GM04503 (cell line): ENCODE data around the gene GIGYF1.
"Not testable (repeated sequence)": the region's sequence is repeated elsewhere in the genome, so short reads cannot be mapped to it uniquely, and the experiment has no call there.

Experiments
- DNase-seq: peaks from one replicate; pipeline ENCODE4 v3.0.0-alpha.2; 2012; ENCODE audit warnings: low read depth

GIGYF1 gene

DNA sequence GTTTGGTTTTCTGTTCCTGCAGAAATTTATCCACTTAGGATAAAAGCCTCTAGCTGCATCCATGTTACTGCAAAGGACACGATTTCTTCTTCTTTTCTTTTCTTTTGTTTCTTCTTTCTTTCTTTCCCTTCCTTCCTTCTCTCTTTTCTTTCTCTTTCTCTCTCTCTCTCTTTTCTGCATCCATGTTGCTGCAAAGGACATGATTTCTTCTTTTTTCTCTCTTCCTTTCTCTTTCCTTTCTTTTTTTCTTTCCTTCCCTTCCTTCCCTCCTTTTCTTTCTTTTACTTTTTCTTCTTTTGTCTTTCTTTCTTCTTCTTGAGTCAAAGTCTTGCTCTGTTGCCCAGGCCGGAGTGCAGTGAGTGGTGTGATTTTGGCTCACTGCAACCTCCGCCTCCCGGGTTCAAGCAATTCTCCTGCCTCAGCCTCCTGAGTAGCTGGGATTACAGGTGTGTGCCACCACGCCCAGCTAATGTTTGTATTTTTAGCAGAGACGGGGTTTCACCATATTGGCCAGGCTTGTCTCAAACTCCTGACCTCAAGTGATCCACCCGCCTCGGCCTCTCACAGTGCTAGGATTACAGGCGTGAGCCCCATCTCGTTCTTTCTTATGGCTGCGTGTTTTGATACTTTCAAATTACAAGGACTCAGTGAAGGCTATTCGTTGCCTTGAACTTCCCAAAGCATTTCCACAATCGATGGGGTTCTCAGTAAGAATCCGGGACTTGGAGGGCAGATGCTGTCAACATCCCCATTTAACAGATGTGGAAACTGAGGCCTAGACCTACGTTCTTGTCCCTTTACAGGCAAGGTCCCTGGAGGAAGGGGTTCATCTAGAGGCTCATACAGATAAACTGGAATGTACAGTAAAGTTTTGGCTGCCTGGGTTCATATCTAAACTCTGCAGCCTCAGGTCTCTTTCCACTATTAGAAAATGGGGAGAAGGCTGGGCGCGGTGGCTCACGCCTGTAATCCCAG lies 22.4 kb downstream of the GIGYF1 start:
- DNase-seq = no peak

DNA sequence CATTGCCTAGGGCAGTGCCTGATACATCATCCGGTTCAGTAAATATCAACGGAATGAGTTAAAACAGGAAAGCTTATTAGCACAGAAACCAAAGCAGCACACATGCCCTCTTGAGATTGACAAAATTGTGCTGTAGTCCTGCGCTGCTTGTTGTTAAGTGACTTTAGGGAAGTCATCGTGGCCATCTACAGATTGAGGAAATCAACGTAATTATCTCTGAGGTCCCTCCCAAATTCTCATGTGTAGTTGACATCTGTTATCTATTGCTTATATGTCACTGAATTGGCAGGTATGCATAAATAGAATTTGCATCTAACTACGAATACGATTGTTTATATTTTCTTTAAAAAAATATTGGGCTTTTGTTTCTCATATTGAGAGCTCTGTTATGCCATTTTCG lies 24.0 kb downstream of the GIGYF1 start:
- DNase-seq = no peak

DNA sequence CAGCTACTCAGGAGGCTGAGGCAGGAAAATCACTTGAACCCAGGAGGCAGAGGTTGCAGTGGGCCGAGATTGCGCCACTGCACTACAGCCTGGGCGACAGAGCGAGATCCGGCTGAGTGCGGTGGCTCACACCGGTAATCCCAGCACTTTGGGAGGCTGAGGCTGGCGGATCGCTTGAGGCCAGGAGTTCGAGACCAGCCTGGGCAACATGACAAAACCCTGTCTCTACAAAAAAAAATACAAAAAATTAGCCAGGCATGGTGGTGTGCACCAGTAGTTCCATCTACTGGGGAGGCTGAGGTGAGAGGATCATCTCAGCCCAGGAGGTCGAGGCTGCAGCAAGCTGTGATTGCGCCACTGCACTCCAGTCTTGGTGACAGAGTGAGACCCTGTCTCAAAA lies 24.9 kb downstream of the GIGYF1 start:
- DNase-seq = not testable (repeated sequence)

DNA sequence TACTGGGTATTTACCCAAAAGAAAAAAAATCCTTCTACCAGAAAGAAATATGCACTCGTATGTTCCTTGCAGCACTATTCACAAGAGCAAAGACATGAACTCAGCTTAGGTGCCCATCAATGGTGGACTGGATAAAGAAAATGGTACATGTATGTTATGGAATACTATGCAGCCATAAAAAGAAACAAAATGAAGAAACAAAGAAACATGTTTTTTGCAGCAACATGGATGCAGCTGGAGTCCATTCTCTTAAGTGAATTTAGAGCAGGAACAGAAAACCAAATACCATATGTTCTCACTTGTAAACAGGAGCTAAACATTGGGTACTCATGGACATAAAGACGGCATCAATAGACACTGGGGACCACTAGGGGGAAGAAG lies 26.0 kb downstream of the GIGYF1 start:
- no peak for DNase-seq

DNA sequence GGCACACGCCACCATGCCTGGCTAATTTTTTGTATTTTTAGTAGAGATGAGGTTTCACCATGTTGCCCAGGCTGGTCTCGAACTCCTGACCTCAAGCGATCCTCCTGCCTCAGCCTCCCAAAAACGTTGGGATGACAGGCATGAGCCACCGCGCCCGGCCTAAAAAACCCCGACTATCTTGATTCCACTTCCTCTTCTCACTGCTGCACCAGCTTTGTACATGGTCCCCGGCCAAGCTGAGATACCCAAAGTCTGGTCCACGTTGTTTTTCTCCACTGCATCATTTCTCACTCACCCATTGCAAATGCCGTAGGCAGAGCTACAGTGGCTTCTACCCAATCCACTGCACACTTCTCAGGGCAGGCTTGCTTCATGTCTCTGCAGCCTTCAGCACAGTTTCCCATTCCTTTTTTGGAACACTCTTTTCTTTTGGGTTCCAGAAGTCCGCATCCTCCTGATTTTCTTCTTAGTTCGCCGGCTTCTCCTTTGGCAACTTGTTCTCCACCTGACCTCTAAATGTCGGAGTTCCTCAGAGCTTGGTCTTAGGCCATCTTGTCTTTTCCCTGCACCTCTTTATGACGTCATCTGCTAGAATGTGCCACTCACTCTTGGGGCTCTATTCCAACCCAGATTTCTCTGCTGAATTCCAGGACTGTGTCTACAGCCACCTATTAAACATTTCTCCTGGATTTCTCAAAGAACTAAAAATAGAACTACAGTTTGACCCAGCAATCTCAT lies 26.6 kb downstream of the GIGYF1 start:
- DNase-seq = no peak

DNA sequence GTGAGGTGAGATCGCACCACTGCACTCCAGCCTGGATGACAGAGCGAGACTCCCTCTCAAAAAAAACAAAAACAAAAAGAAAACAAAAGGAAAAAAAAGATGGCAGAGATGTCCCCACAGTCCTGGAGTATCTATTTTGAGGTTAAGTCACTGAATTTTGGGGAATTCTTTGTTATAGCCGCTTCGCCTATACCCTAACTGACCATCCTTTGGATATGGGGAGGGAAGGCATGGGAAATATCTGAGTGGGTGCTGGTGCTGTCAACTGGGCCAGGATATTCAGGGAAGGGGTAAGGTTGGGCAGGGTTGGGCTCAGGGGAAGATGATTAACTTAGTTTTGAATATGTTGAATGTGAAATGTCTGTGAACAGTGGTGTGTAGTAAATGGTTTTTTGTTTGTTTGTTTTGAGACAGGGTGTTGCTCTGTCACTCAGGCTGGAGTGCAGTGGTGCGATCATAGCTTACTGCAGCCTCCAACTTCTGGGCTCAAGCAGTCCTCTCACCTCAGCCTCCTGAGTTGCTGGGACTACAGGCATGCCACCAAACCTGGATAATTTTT lies 28.8 kb downstream of the GIGYF1 start:
- no peak for DNase-seq

DNA sequence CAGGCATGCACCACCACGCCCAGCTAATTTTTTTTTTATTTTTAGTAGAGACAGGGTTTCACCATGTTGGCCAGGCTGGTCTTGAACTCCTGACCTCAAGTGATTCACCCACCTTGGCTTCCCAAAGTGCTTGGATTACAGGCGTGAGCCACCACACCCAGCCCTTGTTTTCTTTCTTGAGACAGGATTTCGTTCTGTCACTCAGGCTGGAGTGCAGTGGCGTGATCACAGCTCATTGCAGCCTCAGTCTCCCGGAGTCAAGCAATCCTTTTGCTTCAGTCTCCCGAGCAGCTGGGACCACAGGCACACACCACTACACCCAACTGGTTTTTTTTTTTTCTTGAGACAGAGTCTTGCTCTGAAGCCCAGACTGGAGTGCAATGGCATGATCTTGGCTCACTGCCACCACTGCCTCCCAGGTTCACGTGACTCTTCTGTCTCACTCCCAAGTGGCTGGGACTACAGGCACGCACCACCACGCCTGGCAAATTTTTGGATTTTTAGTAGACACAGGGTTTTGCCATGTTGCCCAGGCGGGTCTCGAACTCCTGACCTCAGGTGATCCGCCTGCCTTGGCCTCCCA lies 31.8 kb downstream of the GIGYF1 start:
- not testable (repeated sequence) for DNase-seq

DNA sequence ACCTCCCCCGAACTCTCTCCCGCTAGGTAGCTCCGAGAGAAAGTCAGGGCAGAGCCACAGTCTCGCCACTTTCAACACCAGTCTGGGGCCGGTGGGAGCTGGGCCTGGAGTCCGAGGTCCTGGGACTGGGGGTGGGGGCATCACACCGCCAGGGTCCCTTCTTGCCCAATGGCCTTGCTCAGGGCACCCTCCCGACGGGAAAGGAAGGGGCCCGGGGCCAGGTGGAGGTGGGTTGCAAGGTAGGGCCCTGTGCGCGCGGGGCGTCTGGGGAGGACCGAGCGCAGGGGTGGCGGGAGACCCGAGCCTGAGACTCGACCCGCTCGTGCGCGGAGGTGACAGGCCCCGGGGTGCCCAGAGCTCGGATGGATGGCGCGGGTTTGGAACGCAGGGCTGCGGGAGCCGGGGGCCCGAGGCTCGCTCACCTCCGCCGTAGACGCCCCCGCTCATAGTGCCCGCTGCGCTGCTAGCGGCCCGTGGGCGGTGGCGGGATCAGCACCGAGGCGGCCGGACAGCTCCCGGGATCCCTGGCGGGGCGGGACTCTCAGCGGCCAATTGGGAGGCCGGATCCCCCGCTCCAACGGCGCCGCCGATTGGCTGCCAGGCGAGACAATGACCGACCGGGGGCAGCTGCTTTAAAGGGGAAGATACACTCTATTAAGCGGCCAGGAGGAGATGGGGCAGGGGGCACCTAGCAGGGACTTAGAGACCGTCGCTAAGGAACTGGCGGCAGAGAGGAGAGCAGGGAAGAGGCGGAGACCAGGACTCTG lies 38.0 kb downstream of the GIGYF1 start, which contains the start of gene ACTL6B:
Gene ACTL6B (minus strand): TSS at position 541 of the 767 bp plus-strand sequence. CDS start 94 bp downstream, at position 447.
- no peak for DNase-seq

DNA sequence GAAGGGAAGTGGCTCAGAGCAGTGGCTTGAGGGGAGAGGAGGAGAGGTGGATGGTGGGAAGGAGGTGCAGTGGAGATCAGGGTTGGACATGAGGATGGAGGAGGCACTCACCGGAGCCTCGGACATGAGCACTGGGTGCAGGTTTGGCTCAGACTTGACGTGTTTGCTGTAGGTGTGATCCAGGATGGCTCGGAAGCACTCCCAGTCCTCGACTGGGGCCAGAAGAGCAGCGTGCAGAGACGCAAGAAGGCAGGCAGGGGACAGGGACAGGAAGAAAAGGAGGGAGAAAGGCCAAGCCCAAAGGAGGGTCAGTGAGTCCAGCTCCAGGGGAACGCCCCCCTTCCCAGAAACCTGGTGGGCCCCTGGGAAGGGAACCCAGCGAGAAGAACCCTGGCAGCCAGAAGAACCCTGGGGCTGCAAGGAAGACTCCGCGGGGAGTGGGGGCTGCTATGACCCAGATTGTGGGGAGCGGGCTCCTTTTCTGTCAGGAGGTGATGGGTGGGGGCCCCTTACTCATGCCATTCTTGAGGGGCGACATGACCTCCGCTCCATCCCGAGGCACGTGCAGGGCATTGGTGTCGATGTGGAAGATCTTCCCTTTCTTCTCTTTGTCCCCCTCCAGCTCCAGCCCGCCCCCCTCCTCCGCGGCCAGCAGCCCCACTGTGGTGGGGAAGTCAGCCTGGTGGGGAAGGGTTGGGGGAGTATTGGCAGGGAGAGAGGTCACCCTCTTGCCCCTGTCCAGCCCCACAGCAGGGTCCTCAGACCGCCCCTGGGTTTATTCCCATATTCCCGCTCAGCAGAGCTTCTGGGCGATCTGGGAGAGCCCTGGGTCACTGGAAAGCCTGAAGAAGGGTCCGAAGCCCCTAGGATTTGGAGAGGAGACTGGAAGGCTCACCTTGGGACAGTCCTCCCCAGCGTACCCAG lies 38.9 kb downstream of the GIGYF1 start:
- DNase-seq = no peak

DNA sequence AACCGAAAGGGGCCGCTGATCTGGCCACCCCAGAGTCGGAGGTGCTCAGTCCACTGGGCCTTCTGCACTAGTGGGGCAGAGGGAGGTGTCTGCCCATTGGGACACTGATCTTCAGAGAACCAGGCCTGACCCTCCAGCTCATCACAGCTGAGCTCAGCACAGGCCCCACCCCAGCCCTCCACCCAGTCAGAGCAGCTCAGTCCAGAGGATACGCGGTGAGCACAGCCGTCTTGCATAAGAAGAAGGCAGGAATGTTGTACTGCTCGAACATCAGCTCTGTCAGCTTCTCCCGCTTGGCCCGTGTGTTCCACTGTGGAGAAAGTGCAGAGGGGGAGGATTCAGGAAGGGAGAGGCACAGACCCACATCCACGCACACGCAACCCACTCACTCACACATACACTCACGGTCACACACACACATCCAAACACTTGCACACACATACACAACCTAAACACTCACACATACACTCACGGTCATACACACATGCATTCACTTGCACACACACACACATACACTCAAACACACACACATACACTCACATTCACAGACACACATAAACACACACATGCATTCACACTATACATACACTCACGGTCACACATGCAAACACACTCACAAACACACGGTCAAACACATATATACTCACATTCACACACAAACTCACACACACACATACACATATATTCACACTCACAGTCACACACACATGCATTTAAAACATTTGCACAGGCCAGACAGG lies 44.1 kb downstream of the GIGYF1 start:
- no peak for DNase-seq

DNA sequence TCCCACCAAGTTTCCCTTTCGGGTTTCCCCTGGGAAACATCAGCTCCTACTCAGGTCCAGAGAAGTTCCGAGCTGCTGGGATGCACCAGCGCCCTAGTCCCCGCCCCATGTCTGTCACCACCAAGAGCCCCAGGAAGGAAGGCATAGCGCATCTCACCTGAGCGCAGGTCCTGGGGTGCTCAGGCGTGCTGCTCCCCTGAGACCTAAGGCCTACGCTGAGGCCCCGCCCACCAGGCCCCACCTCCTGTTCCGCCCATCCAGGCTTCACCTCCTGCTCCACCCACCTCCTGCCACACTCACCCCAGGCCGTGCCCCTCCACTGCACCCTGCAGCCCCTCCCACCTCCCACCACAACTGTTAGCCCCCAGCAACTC lies 51.5 kb downstream of the GIGYF1 start:
- no peak for DNase-seq

DNA sequence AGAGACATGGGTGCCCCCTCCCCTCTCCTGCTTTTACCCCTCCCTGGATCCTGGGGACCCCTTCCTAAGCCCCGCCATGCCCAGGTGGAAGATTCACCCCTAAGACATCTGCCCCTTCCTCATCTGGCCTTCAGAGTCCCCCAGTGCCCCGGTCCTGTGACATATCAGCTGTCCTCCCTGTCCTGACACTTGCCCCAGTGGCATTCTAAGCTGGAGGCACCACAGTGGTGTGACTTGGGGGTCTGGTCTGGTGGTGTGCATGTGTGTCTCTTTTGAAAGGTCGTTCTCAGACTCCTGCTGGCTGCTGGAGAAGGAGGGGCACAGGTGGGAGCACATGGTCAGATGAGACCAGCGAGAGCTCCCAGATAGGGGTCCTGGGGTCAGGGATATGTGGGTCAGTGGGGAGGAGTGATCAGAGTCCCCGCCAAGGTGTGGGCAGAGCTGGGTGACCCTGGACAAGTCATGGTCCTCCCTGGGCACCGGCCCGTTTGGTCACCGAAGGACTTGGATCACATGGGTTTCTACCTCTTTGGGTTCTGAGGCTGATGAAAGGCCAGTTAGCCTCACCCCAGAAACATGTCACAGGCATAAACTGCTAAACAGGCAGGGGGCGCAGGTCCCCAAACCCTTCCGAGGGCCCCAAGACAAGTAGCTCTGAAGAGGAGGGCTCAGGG lies 52.1 kb downstream of the GIGYF1 start:
- no peak for DNase-seq

DNA sequence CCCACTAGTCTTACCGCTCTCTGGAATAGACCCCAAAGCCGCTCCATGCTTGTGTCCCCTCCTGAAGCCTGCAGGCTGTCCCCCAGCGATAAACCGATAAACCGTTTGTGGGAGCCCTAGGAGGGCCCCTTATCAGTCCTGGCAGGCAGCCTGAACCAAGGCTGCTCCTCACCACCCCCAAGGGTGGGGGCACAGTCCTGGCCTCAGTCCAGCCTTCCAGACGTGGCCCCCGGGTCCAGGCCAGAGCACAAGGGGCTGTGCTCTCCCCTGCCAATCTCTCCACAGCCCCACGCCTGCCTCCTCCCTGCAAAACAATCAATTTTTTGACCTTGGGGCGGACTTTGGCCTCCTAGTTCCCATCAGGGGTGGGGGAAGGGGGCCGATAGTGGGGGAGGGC lies 52.6 kb downstream of the GIGYF1 start, which contains the start of gene TFR2:
Gene TFR2 (minus strand): TSS at position 90 of the 397 bp plus-strand sequence. CDS start 43 bp downstream, at position 47.
- no peak for DNase-seq

DNA sequence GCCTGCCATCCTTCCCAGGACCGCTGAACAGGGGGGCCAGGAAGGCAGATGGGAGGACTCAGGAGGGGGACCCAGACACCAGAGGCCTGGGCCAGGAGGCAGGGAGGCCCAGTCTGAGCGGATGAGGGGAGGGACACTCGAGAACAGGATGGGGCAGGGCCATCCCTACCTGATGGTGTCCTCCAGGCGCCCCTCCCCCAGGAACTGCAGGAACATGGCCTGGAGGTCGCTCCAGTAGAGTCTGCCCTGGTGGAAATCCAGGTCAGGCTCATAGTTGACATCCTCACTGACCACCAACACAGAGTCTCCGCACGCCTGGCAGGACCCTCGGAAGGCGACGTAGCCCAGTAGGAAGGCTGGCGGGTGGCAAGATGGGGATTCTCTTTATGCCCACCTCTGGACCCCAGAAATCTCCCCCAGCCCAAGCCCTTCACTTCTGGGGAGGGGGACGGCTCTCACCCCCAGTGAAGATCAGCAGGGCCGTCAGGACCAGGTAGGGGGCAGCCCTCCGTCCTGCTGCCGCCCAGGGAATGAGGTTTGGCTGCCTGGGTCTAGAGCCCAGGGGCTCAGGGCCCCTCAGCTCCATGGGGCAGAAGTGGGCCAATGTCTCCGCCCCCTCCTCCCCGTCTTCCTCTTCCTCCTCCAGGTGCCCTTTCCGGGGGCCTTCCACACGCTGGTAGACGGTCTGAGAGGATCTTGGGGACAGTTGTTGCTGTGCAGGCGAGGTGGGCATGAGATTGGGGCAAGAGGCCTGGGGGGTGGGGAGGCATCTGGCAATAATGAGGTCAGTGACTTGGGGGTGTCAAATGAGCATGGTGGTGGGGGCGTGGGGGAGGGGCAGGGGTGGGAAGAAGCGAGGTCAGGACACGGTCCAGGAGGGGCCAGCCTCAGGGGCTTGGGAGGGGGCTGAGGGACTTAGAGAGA lies 53.3 kb downstream of the GIGYF1 start:
- DNase-seq = no peak

DNA sequence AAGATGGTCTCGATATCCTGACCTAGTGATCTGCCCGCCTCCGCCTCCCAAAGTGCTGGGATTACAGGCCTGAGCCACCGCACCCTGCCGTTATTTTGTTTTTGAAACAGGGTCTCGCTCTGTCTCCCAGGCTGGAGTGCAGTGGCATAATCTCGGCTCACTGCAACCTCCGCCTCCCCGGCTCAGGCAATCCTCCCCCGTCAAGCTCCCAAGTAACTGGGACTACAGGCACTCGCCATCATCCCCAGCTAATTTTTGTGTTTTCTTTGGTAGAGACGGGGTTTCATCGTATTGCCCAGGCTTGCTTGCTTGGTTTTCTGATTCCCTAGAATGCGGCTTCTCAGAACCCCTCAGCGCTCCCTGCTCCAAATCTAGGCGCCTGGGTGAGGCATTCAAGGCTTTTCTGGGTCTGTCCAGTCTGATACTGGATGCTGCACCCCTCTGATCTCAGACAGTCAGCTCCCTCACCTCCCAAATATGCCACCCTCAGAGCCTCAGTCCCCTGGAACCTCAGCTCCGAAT lies 54.0 kb downstream of the GIGYF1 start:
- no peak for DNase-seq

DNA sequence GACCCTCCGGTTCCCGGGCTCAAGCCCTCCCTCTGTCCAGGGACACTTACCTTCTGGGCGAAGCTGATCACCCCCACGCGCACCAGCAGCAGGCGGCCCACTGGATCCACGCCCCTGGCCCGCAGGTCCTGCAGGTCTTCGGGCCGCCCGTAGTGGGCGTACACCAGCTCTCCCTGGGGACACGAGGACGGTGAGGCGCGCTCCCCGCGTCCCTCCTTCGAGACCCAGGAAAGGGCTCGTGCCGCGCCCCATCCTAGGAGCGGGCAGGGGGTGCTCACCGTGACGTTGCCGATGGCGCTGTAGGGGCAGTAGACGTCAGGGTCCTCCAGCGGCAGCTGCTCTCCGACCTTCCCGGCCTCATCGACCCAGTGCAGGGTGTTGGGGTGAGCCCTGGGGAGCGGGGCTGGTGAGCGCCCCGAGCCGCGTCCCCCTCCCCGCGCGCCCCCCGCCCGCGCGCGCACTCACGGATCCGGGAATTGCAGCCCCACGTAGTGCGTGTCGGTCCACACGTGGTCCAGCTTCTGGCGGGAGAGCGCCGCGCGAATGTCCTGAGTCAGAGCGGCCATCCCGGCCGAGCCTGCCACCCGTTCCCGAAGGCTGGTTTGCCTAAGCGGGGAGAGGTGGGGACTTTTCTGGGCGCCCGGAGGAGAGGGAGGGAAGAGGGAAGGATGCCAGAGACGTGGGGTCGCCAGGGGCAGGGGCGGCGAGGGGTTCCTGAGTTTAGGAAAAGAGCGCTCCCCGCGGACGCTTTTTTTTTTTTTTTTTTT lies 60.9 kb downstream of the GIGYF1 start:
- no peak for DNase-seq

DNA sequence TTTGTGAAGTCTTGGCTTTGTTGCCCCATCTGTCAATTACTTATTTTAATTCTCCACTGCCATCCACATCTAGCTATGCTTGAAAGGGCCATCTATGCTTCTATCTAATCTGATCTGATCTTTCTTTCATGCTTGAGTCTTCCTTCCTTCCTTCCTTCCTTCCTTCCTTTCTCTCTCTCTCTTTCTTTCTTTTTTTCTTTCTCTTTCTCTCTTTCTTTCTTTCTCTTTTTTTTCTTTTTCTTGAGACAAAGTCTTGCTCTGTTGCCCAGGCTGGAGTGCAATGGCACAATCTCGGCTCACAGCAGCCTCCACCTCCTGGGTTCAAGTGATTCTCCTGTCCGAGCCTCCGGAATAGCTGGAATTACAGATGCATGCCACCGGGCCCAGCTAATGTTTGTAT lies 64.0 kb downstream of the GIGYF1 start:
- no peak for DNase-seq
